Measurements from ENCODE around the gene TMEM178B.
"Not testable (repeated sequence)": the region's sequence is repeated elsewhere in the genome, so short reads cannot be mapped to it uniquely, and the experiment has no call there.

The TMEM178B gene

GRCh38 chr7:141185369-141185967 is 111.6 kb downstream of the TMEM178B start:
- DNase-seq: no peak

DNA sequence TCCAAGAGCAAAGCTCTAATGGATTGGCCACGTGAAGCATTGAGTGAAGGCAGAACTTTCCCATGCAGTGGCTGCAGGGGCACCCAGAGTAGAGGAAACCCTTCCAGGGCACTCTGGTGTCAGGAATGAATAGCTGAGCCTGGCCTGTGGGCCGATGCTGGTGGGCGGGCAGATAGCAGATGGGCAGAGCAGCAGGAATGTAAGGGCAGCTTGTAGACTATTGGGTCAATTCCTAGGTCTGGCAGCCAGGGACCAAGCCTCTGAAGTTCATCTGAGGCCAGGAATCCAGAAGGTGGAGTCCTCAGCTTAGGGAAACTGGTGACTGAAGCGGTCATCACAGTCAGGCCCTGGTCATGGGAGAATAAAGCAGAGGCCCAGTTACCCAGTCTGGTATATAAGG is 115.4 kb downstream of the TMEM178B start:
- DNase-seq: no peak

- DNase-seq: no peak
Measured at GRCh38 chr7:141190495-141190894, 116.6 kb downstream of the TMEM178B start.

GRCh38 chr7:141191277-141191676 is 117.4 kb downstream of the TMEM178B start:
- DNase-seq: no peak

DNA sequence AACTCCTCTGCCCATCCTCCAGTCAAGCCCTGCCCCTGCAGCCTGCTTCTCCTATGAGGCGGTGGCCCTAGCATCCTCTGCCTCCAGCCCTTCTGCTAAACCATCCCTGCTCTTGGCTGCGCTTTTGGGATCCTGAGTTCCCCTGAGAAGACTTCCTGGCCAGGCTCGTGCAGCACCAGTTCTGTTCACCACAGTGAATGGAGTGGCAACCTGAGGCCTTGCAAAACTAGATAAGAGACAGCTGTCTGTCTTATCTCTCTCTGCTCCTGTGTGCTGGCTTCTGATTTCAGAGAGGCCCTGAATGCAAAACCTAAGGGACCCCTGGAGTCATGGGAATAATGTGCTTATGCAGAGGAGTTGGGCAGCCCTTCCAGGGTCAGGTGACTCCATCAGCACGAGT is 119.2 kb downstream of the TMEM178B start:
- no peak for DNase-seq

- DNase-seq: not testable (repeated sequence)
Measured at GRCh38 chr7:141195722-141196121, 121.9 kb downstream of the TMEM178B start.

DNA sequence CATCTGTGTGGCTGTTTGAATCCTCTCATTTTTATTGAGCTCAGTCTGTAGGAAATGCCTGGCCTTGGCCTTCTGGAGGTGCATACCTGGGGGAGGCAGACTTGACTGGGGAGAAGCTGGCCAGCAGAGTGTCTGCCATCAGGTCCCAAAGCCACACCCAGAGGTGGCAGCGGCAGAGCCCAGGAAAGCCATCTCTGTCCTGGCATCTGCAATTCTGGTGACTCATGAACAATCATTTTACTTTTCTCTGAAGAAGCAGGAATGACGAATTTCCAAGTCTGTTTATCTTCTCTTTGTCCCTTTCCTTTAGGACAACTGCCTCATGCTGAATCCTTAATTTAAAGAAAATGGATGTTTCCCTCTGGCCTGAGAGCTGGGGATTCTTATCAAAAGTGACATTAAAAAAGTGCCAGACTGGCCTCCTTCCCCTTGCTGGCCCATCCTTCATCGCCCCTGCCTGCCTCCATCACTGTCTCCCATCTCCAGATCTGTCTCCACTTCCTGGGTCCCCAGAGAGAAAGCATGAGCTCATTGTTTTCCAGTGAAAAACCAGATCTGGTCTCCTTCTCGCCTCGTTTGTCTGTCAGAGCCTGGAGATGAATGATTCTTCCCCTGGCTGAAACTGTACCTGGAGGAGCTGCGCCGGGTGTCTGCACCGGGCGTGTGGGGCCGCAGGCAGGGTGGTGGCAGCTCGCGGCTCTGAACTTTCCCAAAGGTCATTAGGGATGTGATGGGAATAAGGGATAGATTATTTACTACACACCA is 124.5 kb downstream of the TMEM178B start:
- DNase-seq: no peak

- DNase-seq: peak; percentile 46
Measured at GRCh38 chr7:141200191-141201108, 126.6 kb downstream of the TMEM178B start.

GRCh38 chr7:141201145-141201885 is 127.5 kb downstream of the TMEM178B start:
- DNase-seq: no peak

- no peak for DNase-seq
Measured at GRCh38 chr7:141202535-141202934, 128.7 kb downstream of the TMEM178B start.

GRCh38 chr7:141203177-141203576 is 129.3 kb downstream of the TMEM178B start:
- DNase-seq: no peak

GRCh38 chr7:141203586-141203985 is 129.7 kb downstream of the TMEM178B start:
- no peak for DNase-seq

- no peak for DNase-seq
Measured at GRCh38 chr7:141207661-141208060, 133.8 kb downstream of the TMEM178B start.

GRCh38 chr7:141208539-141208938 is 134.7 kb downstream of the TMEM178B start:
- DNase-seq: no peak

DNA sequence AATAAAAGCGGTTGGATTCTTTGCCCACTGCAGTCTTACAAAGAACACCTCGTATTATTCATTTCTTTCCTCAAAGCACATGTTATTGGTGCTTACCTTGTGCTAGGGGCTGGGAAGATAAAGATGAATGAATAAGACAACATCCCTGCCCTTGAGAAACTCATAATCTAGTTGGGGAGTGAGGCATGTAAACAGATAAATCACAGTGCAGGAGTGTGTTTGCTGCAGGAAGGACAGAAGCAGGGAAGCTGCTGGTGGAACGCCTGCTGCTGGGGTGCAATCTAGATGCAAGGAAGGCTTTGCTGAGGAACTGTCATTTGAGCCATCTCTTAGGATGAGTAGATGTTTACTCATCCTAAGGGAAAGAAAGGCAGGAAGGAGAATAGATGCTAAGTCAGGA is 135.6 kb downstream of the TMEM178B start:
- DNase-seq: no peak

DNA sequence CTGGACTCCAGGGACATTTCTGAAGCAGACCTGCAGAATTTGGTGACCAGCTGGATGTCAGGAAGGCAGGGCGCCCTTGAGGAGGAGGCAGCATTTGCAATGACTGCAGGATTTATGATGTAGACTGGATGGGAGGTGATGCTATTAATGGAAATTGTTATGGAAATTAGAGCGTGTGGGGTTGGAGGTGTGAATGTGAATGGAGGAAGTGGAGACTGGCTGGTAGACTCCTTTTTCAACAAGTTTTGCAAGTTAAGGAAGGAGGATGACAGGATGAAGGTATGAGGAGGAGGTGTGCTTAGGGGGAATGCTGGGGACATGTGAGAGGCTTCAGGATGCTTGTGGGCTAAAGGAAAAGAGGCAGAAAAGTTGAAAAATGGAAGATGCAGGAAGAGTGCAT is 137.0 kb downstream of the TMEM178B start:
- no peak for DNase-seq

DNA sequence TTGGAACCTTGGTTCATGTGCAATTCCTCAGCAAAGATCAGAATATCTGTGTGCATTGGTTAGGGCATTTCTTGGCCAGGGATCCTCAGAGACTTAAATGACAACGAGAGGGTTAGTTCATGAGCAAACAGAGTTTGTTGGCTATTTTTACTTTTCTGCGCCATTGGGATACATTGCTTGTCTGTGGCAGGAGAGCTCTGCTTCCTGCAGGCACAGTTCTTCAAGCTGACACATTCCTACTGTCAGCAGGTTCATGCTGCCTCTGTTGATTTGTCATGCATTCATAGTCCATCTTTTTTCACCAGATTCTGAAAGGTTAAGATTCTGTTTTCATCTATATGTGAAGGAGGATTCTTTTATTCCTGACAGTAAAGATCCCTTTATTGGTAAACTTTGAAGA is 139.4 kb downstream of the TMEM178B start:
- no peak for DNase-seq

- DNase-seq: no peak
Measured at GRCh38 chr7:141217938-141218337, 144.1 kb downstream of the TMEM178B start.

- no peak for DNase-seq
Measured at GRCh38 chr7:141218941-141219340, 145.1 kb downstream of the TMEM178B start.

- no peak for DNase-seq
Measured at GRCh38 chr7:141220263-141220880, 146.5 kb downstream of the TMEM178B start.

GRCh38 chr7:141221007-141221612 is 147.2 kb downstream of the TMEM178B start:
- no peak for DNase-seq

Measured in NCI-H1694 (cell line).